ENCODE data around the gene ZNF254.
"Not testable (repeated sequence)": the region's sequence is repeated elsewhere in the genome, so short reads cannot be mapped to it uniquely, and the experiment has no call there.

Gene ZNF254

DNA sequence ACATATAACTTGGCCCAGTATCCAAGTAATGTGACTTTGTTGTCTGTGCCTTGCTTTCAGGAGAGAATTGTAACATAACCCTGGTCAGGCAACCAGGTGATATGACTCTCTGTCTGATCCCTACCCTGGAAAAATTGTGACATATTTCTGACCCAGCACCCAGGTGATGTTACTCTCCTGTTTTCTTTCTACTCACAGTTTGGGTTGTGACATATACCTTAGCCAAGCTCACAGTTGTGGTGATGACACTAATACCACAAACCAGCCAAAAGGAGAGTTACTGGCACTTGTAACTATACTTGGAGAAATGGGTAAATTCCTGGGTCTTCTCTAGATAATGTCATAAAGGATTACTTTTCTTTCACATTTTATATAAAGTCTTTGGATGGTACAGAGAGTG is 14.3 kb upstream of the ZNF254 start:
- no peak for DNase-seq (ENCODE audit: low spot score)

GRCh38 chr19:24073807-24074206 is 13.2 kb upstream of the ZNF254 start:
- DNase-seq (ENCODE audit: low spot score) = no peak

DNA sequence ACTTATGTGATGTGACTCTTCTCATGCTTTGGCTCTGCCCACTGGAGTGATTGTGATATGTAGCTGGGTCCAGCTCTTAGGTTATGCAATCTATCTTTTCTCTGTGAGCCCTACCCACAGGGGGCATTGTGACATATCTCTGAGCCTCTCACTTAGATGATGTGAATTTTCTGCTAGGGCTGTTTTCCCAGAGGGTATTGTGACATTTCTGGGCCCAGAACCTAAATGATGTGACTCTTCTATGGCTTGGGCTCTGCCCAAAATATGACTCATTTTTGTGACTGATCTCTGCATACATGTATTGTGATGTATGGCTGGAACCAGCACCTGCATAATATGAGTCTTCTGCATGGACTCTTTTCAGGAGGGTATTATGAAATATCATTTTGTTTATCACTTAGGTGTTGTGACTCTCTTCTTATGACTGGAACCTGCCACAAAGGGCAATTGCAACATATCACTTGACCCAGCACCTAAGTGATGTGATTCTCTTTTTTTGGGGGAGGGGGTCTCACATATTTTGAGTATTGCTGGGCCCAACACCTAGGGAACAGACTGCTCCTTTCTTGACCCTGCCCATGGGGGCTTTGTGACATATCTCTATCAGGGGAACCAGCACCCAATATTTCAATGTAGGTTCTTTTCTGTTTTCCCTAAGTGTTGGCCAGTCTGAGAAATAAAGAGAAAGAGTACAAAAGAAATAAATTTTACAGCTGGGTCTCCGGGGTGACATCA is 12.1 kb upstream of the ZNF254 start:
- peak; percentile 15 for DNase-seq (ENCODE audit: low spot score)

DNA sequence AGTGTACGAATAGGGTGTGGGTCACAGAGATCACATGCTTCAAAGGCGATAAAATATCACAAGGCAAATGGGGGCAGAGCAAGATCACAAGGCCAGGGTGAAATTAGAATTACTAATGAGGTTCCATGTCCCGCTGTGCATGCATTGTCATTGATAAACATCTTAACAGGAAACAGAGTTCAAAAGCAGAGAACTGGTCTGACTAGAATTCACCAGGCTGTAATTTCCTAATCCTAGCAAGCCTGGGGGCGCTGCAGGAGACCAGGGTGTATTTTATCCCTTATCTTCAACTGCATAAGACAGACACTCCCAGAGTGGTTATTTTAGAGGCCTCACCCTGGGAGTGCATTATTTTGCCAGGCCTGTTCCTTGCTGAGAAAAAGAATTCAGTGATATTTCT is 11.5 kb upstream of the ZNF254 start:
- DNase-seq (ENCODE audit: low spot score) = not testable (repeated sequence)

- DNase-seq (ENCODE audit: low spot score) = no peak
Measured at GRCh38 chr19:24078680-24079079, 8.3 kb upstream of the ZNF254 start.

DNA sequence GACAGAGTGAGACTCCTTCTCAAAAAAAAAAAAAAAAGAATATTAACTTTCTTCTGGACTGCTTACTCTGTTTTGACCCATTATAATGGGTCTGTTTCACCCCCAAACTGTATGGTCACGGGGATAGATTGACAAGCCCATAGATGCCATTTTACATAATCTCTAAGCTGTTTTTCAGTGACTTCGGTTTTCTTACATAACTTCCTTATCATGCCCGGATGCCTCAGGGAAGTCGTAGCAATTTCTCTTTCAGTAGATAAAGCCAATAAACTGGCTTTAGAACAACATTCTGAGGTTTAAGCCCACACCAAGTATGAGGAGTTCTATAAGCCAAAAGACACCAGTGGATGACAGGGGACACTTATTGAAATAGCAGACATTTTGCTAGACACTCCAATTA is 5.9 kb upstream of the ZNF254 start:
- no peak for DNase-seq (ENCODE audit: low spot score)

DNA sequence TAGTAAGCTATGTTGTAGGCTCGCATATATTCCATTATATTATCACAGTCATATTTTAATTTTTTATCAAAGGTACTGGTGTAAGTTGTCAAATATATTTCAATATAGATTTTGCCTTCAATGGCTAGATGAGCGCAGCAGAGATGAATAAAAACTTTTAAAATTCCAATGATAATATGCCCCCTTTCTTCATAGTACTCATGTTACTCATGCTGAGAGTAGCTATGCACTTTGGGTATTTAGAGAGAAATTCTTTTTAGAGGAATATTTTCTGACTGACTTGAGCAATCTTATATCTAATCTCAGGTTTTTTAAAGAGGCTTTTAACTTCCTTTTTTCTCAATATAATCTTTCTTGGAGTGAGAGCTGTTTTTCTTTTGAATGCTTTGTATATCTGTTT is 11.4 kb downstream of the ZNF254 start:
- DNase-seq (ENCODE audit: low spot score) = no peak

DNA sequence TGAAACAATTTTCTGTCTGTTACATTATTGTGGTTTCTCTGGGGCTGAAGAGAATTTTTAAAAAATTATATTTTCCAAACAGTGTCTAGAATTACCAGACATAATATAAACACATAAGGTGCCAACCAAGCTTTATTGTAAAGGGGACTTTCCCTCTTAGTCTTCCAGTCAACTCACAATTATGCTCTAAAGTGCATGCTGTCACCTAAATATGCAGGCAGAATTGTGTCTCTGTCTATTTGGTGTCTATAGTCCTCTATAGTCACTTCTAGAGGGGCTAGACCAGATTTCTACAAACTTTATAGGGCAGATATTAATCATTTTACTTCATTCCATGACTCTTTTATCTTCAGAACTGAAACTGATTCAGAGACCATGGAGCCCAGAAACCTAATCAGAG is 12.8 kb downstream of the ZNF254 start:
- no peak for DNase-seq (ENCODE audit: low spot score)

- DNase-seq (ENCODE audit: low spot score) = not testable (repeated sequence)
Measured at GRCh38 chr19:24100597-24100996, 13.6 kb downstream of the ZNF254 start.

DNA sequence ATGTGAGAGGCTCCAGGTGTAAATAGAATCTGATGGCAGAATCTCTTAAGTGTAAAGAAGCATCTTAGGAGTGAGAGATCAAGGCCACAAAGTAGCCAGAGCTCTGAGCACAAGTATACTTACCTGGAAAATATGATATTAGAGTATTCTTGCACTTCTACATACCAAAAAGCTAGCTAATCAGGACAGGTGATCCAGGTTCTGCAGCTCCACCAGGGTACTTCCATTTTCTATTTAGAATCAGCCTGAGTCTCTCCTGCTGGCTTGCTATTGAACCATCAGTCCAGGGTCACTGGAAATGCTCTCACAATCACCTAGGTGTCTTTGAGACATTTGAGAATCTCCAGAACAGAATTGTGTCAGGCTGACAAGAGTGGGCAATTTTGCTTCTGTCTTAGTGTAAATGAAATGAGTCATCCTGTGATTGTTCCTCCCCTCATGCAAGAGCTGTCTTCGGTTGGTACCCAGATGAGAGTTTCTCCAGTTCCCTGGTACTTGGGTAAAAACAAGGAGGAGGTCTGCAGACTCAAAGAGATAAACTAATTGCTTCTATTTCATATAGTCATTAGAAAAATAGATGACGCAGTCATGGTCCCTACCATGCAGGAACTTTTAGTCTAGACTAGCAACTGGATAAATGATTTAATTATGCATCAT is 14.6 kb downstream of the ZNF254 start:
- DNase-seq (ENCODE audit: low spot score) = no peak

- no peak for DNase-seq (ENCODE audit: low spot score)
Measured at GRCh38 chr19:24127601-24128000, 40.6 kb downstream of the ZNF254 start.

- peak; percentile 3 for DNase-seq (ENCODE audit: low spot score)
Measured at GRCh38 chr19:24140099-24140498, 53.1 kb downstream of the ZNF254 start.

DNA sequence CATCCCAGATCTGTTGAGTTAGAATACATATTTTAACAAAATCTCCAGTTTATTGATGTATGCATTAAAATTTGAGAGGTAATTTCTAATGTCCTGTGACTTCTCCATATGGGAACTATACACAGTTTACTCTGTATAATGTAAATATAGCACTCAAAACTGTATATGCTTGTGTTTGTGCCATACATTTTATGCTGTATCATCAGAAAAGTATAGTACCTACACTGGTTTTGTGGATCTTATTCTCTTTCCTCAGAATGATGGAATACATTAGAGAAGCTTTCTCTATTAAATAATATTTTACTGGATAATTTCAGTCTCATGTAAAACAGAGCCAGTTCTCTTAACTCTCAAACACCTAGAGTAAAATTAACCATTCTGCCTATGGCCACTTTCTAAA is 53.6 kb downstream of the ZNF254 start:
- DNase-seq (ENCODE audit: low spot score) = no peak

DNA sequence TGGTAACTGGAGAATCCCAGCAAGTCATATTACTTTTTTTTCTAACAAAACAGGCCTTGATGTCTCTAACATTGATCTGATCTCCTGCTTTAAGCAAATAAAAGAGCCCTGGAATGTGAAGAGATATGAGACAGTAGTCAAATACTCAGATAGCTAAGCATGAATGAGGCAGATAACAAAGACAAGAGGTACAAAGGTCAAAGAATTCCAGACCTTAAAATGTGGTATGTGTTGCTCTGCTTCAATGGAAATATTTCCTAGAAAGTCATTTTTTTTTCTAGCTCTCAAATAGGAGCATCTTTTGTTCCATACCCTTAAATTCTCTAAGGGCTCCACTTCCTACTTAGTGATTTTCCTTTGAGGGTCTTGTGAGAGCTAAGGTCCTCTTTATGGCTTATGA is 54.6 kb downstream of the ZNF254 start:
- DNase-seq (ENCODE audit: low spot score) = no peak

DNA sequence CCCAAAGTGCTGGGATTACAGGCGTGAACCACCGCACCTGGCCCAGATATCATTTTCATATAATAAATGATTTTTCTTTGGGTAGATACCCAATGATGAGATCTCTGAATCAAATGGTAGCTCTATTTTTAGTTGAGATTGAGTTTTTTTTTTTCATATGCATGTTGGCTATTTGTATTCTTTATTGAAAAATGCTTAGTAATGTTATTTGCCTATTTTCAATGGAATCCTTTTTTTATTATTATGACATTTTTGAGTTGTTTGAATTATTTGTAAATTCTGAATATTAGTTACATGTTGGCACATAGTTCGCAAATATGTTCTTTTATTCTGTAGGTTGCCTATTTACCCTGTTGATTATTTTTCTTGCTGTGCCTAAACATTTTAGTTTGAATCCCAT is 55.8 kb downstream of the ZNF254 start:
- DNase-seq (ENCODE audit: low spot score) = no peak

DNA sequence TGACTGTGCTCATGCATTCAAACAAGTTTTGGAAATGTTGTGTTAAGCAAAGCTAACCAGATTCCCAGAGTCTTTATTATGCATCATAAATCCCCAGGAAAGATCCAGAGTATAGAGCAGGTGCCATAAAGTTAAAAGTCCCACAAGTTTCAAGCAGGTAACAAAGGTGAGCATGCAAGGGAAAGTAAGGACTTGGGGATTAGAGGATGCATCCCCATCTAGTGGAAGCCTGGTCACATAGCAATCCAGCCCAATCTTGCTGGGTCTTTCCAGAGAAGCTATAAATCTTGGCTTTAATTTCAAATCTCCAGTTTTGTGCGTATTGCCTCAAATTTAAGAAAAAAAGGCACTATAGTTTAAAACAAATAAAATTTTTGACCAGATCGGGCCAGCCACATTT is 72.7 kb downstream of the ZNF254 start:
- no peak for DNase-seq (ENCODE audit: low spot score)

DNA sequence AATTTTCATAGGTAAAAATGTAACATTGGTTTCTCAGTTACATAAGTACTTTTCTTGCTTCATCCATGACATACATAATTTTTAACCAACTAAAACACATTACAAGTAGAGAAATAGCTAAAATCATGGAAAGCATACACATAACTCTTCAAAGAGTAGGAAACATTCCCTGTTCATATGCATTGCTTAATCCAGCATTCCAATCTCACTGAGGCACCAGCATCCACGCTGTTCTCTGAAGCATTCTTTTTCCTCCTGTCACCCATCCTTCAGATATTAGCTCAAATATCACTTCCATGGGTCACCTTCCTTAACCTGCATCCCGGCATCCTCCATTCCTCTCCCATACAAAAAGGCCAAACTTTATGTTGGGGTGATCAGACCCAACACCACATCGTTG is 79.1 kb downstream of the ZNF254 start:
- DNase-seq (ENCODE audit: low spot score) = peak; percentile 6

DNA sequence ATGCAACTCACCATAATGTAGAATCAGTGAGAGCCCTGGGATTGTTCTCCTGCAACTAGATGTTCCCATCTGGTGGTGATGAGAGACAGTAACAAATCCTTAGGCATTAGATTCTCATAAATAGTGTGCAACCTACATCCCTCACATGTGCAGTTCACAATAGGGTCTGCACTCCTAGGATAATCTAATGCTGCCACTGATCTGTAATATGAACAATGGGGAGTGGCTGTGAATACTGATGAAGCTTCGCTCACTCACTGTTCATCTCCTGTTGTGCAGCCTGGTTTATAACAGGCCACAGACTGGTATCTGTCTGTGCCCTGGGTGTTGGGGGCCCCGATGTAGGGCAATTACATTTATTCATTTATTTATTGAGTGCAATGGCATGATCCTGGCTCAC is 86.9 kb downstream of the ZNF254 start:
- DNase-seq (ENCODE audit: low spot score) = no peak

GRCh38 chr19:24177686-24178085 is 90.7 kb downstream of the ZNF254 start:
- DNase-seq (ENCODE audit: low spot score) = no peak

DNA sequence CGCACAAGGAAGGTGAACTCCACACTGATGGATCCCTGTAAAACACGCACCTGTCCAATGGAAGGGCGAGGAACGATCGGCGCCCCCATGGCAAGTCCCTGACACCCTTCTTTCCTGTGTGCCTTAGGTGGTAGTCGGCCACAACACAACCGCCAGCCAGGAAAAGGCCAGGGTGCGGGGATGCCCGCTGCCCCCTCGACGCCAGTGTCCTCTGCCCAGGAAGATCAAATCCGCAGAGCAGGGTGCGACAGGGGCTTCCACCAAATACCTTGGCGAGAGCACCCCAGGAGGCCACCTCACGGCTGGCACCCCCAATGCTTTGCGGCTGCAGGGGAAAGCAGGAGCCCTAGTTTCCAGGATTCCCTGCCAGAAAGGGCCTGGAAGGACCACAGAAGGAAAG is 91.2 kb downstream of the ZNF254 start:
- no peak for DNase-seq (ENCODE audit: low spot score)
